ENCODE measurements around the gene FYTTD1. TPM values are rescaled to one million over a fixed set of nuclear protein-coding genes. Genes with fewer than 3 reads are reported as not detected.

FYTTD1 gene
- polyA plus RNA-seq, 2 donors, result 11.2 to 17.8 TPM

GRCh38 chr3:197811343-197811742 is 61.7 kb downstream of the FYTTD1 start:
- WGBS, 2 donors, result 73 to 76% methylated on average over 3 of the region's 3 CpGs
- no peaks in the 10 kb centered on the region for H3K27me3 ChIP-seq (ENCODE audit: control insufficient read depth in 1 of 2, insufficient read depth in 2 of 2, low read length in 2 of 2)
- no peak overlapping the region for H3K4me3 ChIP-seq (ENCODE audit: low read depth in 1 of 2, low read length in 2 of 2)
- H3K4me1 ChIP-seq (ENCODE audit: control insufficient read depth in 2 of 2, insufficient read depth in 2 of 2, low read length in 1 of 2), result no peaks in the 10 kb centered on the region
- no peaks in the 10 kb centered on the region for H3K36me3 ChIP-seq (ENCODE audit: control insufficient read depth in 2 of 2, insufficient read depth in 2 of 2, low read length in 1 of 2)
- no peaks in the 10 kb centered on the region for H3K9me3 ChIP-seq (ENCODE audit: control insufficient read depth in 2 of 2, insufficient read depth in 1 of 2, low read depth in 1 of 2, low read length in 1 of 2)
- H3K27ac ChIP-seq (ENCODE audit: low read depth in 2 of 2, low read length in 1 of 2), result no peak overlapping the region

- no peaks in the 10 kb centered on the region for H3K36me3 ChIP-seq (ENCODE audit: control insufficient read depth in 2 of 2, insufficient read depth in 2 of 2, low read length in 1 of 2)
- 86 to 89% methylated on average over 4 of the region's 4 CpGs for WGBS, 2 donors
Measured at GRCh38 chr3:197814372-197814771, 64.7 kb downstream of the FYTTD1 start.

GRCh38 chr3:197820550-197821335 is 71.1 kb downstream of the FYTTD1 start:
- H3K9me3 ChIP-seq (ENCODE audit: control insufficient read depth in 2 of 2, insufficient read depth in 1 of 2, low read depth in 1 of 2, low read length in 1 of 2), result no peaks in the 10 kb centered on the region
- no peak overlapping the region for H3K4me3 ChIP-seq (ENCODE audit: low read depth in 1 of 2, low read length in 2 of 2)
- WGBS, 2 donors, result 61 to 71% methylated on average over 8 of the region's 8 CpGs
- H3K36me3 ChIP-seq (ENCODE audit: control insufficient read depth in 2 of 2, insufficient read depth in 2 of 2, low read length in 1 of 2), result peaks cover 3% of the 10 kb centered on the region in 2 donors
- no peaks in the 10 kb centered on the region for H3K27me3 ChIP-seq (ENCODE audit: control insufficient read depth in 1 of 2, insufficient read depth in 2 of 2, low read length in 2 of 2)
- H3K27ac ChIP-seq (ENCODE audit: low read depth in 2 of 2, low read length in 1 of 2), result no peak overlapping the region
- no peaks in the 10 kb centered on the region for H3K4me1 ChIP-seq (ENCODE audit: control insufficient read depth in 2 of 2, insufficient read depth in 2 of 2, low read length in 1 of 2)

More at GRCh38 chr3:197814372-197814771, 64.7 kb downstream of the FYTTD1 start:
- Histone ChIP-seq H3K27ac (ENCODE audit: low read depth in 2 of 2, low read length in 1 of 2) (no peak overlapping the region), H3K4me1 (ENCODE audit: control insufficient read depth in 2 of 2, insufficient read depth in 2 of 2, low read length in 1 of 2) (no peaks in the 10 kb centered on the region), H3K9me3 (ENCODE audit: control insufficient read depth in 2 of 2, insufficient read depth in 1 of 2, low read depth in 1 of 2, low read length in 1 of 2) (no peaks in the 10 kb centered on the region), H3K27me3 (ENCODE audit: control insufficient read depth in 1 of 2, insufficient read depth in 2 of 2, low read length in 2 of 2) (no peaks in the 10 kb centered on the region), H3K4me3 (ENCODE audit: low read depth in 1 of 2, low read length in 2 of 2) (no peak overlapping the region)

- no peaks in the 10 kb centered on the region for H3K9me3 ChIP-seq (ENCODE audit: control insufficient read depth in 2 of 2, insufficient read depth in 1 of 2, low read depth in 1 of 2, low read length in 1 of 2)
- H3K27ac ChIP-seq (ENCODE audit: low read depth in 2 of 2, low read length in 1 of 2), result no peak overlapping the region
- 83 to 96% methylated on average over 3 of the region's 3 CpGs for WGBS, 2 donors
- H3K4me1 ChIP-seq (ENCODE audit: control insufficient read depth in 2 of 2, insufficient read depth in 2 of 2, low read length in 1 of 2), result no peaks in the 10 kb centered on the region
- no peaks in the 10 kb centered on the region for H3K27me3 ChIP-seq (ENCODE audit: control insufficient read depth in 1 of 2, insufficient read depth in 2 of 2, low read length in 2 of 2)
- no peak overlapping the region for H3K4me3 ChIP-seq (ENCODE audit: low read depth in 1 of 2, low read length in 2 of 2)
- peaks cover 6 to 11% of the 10 kb centered on the region in 2 donors for H3K36me3 ChIP-seq (ENCODE audit: control insufficient read depth in 2 of 2, insufficient read depth in 2 of 2, low read length in 1 of 2)
Measured at GRCh38 chr3:197829397-197830045, 79.8 kb downstream of the FYTTD1 start.

- 80 to 83% methylated on average over 6 of the region's 6 CpGs for WGBS, 2 donors
Measured at GRCh38 chr3:197830308-197830966, 80.8 kb downstream of the FYTTD1 start.

GRCh38 chr3:197830967-197831313 is 81.3 kb downstream of the FYTTD1 start:
- Histone ChIP-seq H3K36me3 (ENCODE audit: control insufficient read depth in 2 of 2, insufficient read depth in 2 of 2, low read length in 1 of 2) (peaks cover 6 to 15% of the 10 kb centered on the region in 2 donors), H3K27ac (ENCODE audit: low read depth in 2 of 2, low read length in 1 of 2) (no peak overlapping the region)
- 96% methylated on average over 8 of the region's 8 CpGs for WGBS, 2 donors

More at GRCh38 chr3:197830308-197830966, 80.8 kb downstream of the FYTTD1 start:
- Histone ChIP-seq H3K27me3 (ENCODE audit: control insufficient read depth in 1 of 2, insufficient read depth in 2 of 2, low read length in 2 of 2) (no peaks in the 10 kb centered on the region), H3K9me3 (ENCODE audit: control insufficient read depth in 2 of 2, insufficient read depth in 1 of 2, low read depth in 1 of 2, low read length in 1 of 2) (no peaks in the 10 kb centered on the region), H3K27ac (ENCODE audit: low read depth in 2 of 2, low read length in 1 of 2) (no peak overlapping the region), H3K36me3 (ENCODE audit: control insufficient read depth in 2 of 2, insufficient read depth in 2 of 2, low read length in 1 of 2) (peaks cover 6 to 13% of the 10 kb centered on the region in 2 donors), H3K4me1 (ENCODE audit: control insufficient read depth in 2 of 2, insufficient read depth in 2 of 2, low read length in 1 of 2) (no peaks in the 10 kb centered on the region), H3K4me3 (ENCODE audit: low read depth in 1 of 2, low read length in 2 of 2) (no peak overlapping the region)

GRCh38 chr3:197833930-197834715 is 84.4 kb downstream of the FYTTD1 start:
- H3K4me1 ChIP-seq (ENCODE audit: control insufficient read depth in 2 of 2, insufficient read depth in 2 of 2, low read length in 1 of 2), result no peaks in the 10 kb centered on the region
- 89 to 90% methylated on average over 8 of the region's 8 CpGs for WGBS, 2 donors
- H3K9me3 ChIP-seq (ENCODE audit: control insufficient read depth in 2 of 2, insufficient read depth in 1 of 2, low read depth in 1 of 2, low read length in 1 of 2), result no peaks in the 10 kb centered on the region
- no peaks in the 10 kb centered on the region for H3K27me3 ChIP-seq (ENCODE audit: control insufficient read depth in 1 of 2, insufficient read depth in 2 of 2, low read length in 2 of 2)
- H3K27ac ChIP-seq (ENCODE audit: low read depth in 2 of 2, low read length in 1 of 2), result no peak overlapping the region
- H3K36me3 ChIP-seq (ENCODE audit: control insufficient read depth in 2 of 2, insufficient read depth in 2 of 2, low read length in 1 of 2), result peaks cover 5 to 10% of the 10 kb centered on the region in 2 donors
- H3K4me3 ChIP-seq (ENCODE audit: low read depth in 1 of 2, low read length in 2 of 2), result no peak overlapping the region

More at GRCh38 chr3:197830967-197831313, 81.3 kb downstream of the FYTTD1 start:
- no peaks in the 10 kb centered on the region for H3K4me1 ChIP-seq (ENCODE audit: control insufficient read depth in 2 of 2, insufficient read depth in 2 of 2, low read length in 1 of 2)
- H3K9me3 ChIP-seq (ENCODE audit: control insufficient read depth in 2 of 2, insufficient read depth in 1 of 2, low read depth in 1 of 2, low read length in 1 of 2), result no peaks in the 10 kb centered on the region
- H3K27me3 ChIP-seq (ENCODE audit: control insufficient read depth in 1 of 2, insufficient read depth in 2 of 2, low read length in 2 of 2), result no peaks in the 10 kb centered on the region
- no peak overlapping the region for H3K4me3 ChIP-seq (ENCODE audit: low read depth in 1 of 2, low read length in 2 of 2)

- Histone ChIP-seq H3K36me3 (ENCODE audit: control insufficient read depth in 2 of 2, insufficient read depth in 2 of 2, low read length in 1 of 2) (peaks cover 5 to 13% of the 10 kb centered on the region in 2 donors), H3K27ac (ENCODE audit: low read depth in 2 of 2, low read length in 1 of 2) (no peak overlapping the region), H3K27me3 (ENCODE audit: control insufficient read depth in 1 of 2, insufficient read depth in 2 of 2, low read length in 2 of 2) (no peaks in the 10 kb centered on the region), H3K4me3 (ENCODE audit: low read depth in 1 of 2, low read length in 2 of 2) (no peak overlapping the region), H3K4me1 (ENCODE audit: control insufficient read depth in 2 of 2, insufficient read depth in 2 of 2, low read length in 1 of 2) (no peaks in the 10 kb centered on the region), H3K9me3 (ENCODE audit: control insufficient read depth in 2 of 2, insufficient read depth in 1 of 2, low read depth in 1 of 2, low read length in 1 of 2) (no peaks in the 10 kb centered on the region)
- 95% methylated on average over 5 of the region's 5 CpGs for WGBS, 2 donors
Measured at GRCh38 chr3:197835509-197835908, 85.8 kb downstream of the FYTTD1 start.

GRCh38 chr3:197836244-197836643 is 86.6 kb downstream of the FYTTD1 start:
- H3K4me1 ChIP-seq (ENCODE audit: control insufficient read depth in 2 of 2, insufficient read depth in 2 of 2, low read length in 1 of 2), result no peaks in the 10 kb centered on the region
- H3K4me3 ChIP-seq (ENCODE audit: low read depth in 1 of 2, low read length in 2 of 2), result no peak overlapping the region
- no peaks in the 10 kb centered on the region for H3K27me3 ChIP-seq (ENCODE audit: control insufficient read depth in 1 of 2, insufficient read depth in 2 of 2, low read length in 2 of 2)
- no peak overlapping the region for H3K27ac ChIP-seq (ENCODE audit: low read depth in 2 of 2, low read length in 1 of 2)
- H3K9me3 ChIP-seq (ENCODE audit: control insufficient read depth in 2 of 2, insufficient read depth in 1 of 2, low read depth in 1 of 2, low read length in 1 of 2), result no peaks in the 10 kb centered on the region
- H3K36me3 ChIP-seq (ENCODE audit: control insufficient read depth in 2 of 2, insufficient read depth in 2 of 2, low read length in 1 of 2), result peaks cover 5 to 13% of the 10 kb centered on the region in 2 donors
